GM03348 (cell line): ENCODE results near the gene GALNT10.
A peak's percentile ranks its signal among the peaks of the same experiment; 100 is the strongest.

Experiments used
- DNase-seq: peaks from one replicate; pipeline ENCODE4 v3.0.0; 2012; ENCODE audit warnings: low spot score

GALNT10 gene

GRCh38 chr5:154296525-154297159 lies 106.1 kb downstream of the GALNT10 start:
- no peak for DNase-seq

GRCh38 chr5:154298065-154298464 lies 107.5 kb downstream of the GALNT10 start:
- no peak for DNase-seq

- DNase-seq: no peak
These were observed 109.8 kb downstream of the GALNT10 start for GRCh38 chr5:154300207-154300883.

GRCh38 chr5:154301726-154302125 lies 111.2 kb downstream of the GALNT10 start:
- DNase-seq: no peak

GRCh38 chr5:154302161-154302560 lies 111.6 kb downstream of the GALNT10 start:
- DNase-seq: no peak

GRCh38 chr5:154303133-154303532 lies 112.6 kb downstream of the GALNT10 start:
- no peak for DNase-seq

GRCh38 chr5:154308443-154309370 lies 118.2 kb downstream of the GALNT10 start:
- peak; percentile 77 for DNase-seq

GRCh38 chr5:154309371-154309745 lies 118.8 kb downstream of the GALNT10 start:
- DNase-seq: peak; percentile 76

GRCh38 chr5:154309805-154310204 lies 119.3 kb downstream of the GALNT10 start:
- no peak for DNase-seq

GRCh38 chr5:154311362-154311761 lies 120.8 kb downstream of the GALNT10 start:
- no peak for DNase-seq

- DNase-seq: no peak
These were observed 121.5 kb downstream of the GALNT10 start for GRCh38 chr5:154312000-154312399.

- DNase-seq: peak; percentile 55
These were observed 122.0 kb downstream of the GALNT10 start for GRCh38 chr5:154312576-154312975.

- no peak for DNase-seq
These were observed 123.0 kb downstream of the GALNT10 start for GRCh38 chr5:154313360-154314017.

GRCh38 chr5:154315196-154315595 lies 124.7 kb downstream of the GALNT10 start:
- no peak for DNase-seq

- no peak for DNase-seq
These were observed 125.2 kb downstream of the GALNT10 start for GRCh38 chr5:154315756-154316155.

- no peak for DNase-seq
These were observed 125.8 kb downstream of the GALNT10 start for GRCh38 chr5:154316223-154316935.

GRCh38 chr5:154317916-154318315 lies 127.4 kb downstream of the GALNT10 start:
- no peak for DNase-seq

GRCh38 chr5:154318691-154319090 lies 128.2 kb downstream of the GALNT10 start:
- no peak for DNase-seq

- no peak for DNase-seq
These were observed 129.2 kb downstream of the GALNT10 start for GRCh38 chr5:154319736-154320135.

- DNase-seq: peak; percentile 27
These were observed 129.9 kb downstream of the GALNT10 start for GRCh38 chr5:154320224-154321089.

- DNase-seq: no peak
These were observed 131.0 kb downstream of the GALNT10 start for GRCh38 chr5:154321546-154321945.
